Astrocyte of the cerebellum (primary cell): ENCODE data around the gene PYGO2.
A peak's percentile ranks its signal among the peaks of the same experiment; 100 is the strongest.
"Not testable (repeated sequence)": the region's sequence is repeated elsewhere in the genome, so short reads cannot be mapped to it uniquely, and the experiment has no call there.

ENCODE experiments used
- DNase-seq: peaks from one replicate; pipeline ENCODE4 v3.0.0-alpha.2; 2011; ENCODE audit warnings: low read depth
- H3K4me3 ChIP-seq: 2 replicates; pipeline ENCODE4 v1.5.1; 2011; ENCODE audit warnings: mild to moderate bottlenecking, low read depth, low read length, moderate library complexity
- CTCF ChIP-seq: IDR thresholded peaks from 2 replicates; pipeline ENCODE4 v1.5.1; 2012; ENCODE audit warnings: low read length, low read depth, moderate library complexity, mild to moderate bottlenecking; ENCODE audit errors: missing control alignments
- in situ Hi-C: cut with HindIII; loops from 2 replicates; pipeline ENCODE4 v1.10.0; 2017; ENCODE audit warnings: low sequenced_read_pairs

The PYGO2 gene

GRCh38 chr1:154982897-154983648 is 21.5 kb upstream of the PYGO2 start, which contains the start of gene FLAD1:
TSS of gene FLAD1 (plus strand) at chr1:154983344. CDS start at chr1:154983695, 351 bp downstream.
- TF ChIP-seq CTCF, result no peak
- DNase-seq, result peak; percentile 100
- in situ Hi-C loops, result no loop called here
- H3K4me3 ChIP-seq, result peak within 1 kb of the TSS; percentile 76

GRCh38 chr1:154982341-154982740 is 20.8 kb upstream of the PYGO2 start:
- TF ChIP-seq CTCF, result no peak
- peak overlapping the region; percentile 76 for H3K4me3 ChIP-seq
- in situ Hi-C loops, result no loop called here
- no peak for DNase-seq

- no peak for TF ChIP-seq CTCF
- DNase-seq, result no peak
- in situ Hi-C loops, result no loop called here
- no peak overlapping the region for H3K4me3 ChIP-seq
Observed at GRCh38 chr1:154978360-154978759, 16.8 kb upstream of the PYGO2 start.

- H3K4me3 ChIP-seq, DNase-seq, in situ Hi-C loops: not testable (repeated sequence)
Observed at GRCh38 chr1:154977762-154978161, 16.2 kb upstream of the PYGO2 start.

- no peak for DNase-seq
- in situ Hi-C loops, result no loop called here
- no peak for TF ChIP-seq CTCF
- H3K4me3 ChIP-seq, result peak overlapping the region; percentile 55
Observed at GRCh38 chr1:154975409-154976059, 14.0 kb upstream of the PYGO2 start.

- peak; percentile 90 for DNase-seq
- no peak for TF ChIP-seq CTCF
- peak overlapping the region; percentile 55 for H3K4me3 ChIP-seq
- in situ Hi-C loops, result no loop called here
Observed at GRCh38 chr1:154974808-154975408, 13.3 kb upstream of the PYGO2 start.
